Measurements from ENCODE around the gene SLC28A1.

SLC28A1 gene

GRCh38 chr15:84988909-84989644, 104.6 kb downstream of the SLC28A1 start:
- TF ChIP-seq, protein P1, sequence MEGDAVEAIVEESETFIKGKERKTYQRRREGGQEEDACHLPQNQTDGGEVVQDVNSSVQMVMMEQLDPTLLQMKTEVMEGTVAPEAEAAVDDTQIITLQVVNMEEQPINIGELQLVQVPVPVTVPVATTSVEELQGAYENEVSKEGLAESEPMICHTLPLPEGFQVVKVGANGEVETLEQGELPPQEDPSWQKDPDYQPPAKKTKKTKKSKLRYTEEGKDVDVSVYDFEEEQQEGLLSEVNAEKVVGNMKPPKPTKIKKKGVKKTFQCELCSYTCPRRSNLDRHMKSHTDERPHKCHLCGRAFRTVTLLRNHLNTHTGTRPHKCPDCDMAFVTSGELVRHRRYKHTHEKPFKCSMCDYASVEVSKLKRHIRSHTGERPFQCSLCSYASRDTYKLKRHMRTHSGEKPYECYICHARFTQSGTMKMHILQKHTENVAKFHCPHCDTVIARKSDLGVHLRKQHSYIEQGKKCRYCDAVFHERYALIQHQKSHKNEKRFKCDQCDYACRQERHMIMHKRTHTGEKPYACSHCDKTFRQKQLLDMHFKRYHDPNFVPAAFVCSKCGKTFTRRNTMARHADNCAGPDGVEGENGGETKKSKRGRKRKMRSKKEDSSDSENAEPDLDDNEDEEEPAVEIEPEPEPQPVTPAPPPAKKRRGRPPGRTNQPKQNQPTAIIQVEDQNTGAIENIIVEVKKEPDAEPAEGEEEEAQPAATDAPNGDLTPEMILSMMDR (IDR thresholded peaks at IDR 0.05; ENCODE audit: borderline replicate concordance, extremely low read depth, low read length, poor library complexity, severe bottlenecking) = no peak
- TF ChIP-seq EZH2 (IDR thresholded peaks at IDR 0.05; ENCODE audit: borderline replicate concordance, low read depth, low read length, severe bottlenecking) = no peak
- no peaks in the 10 kb centered on the region; the same call in 1 of the 2 replicates for H3K79me2 ChIP-seq (ENCODE audit: insufficient read depth, low read length)

GRCh38 chr15:84990507-84990906, 106.0 kb downstream of the SLC28A1 start:
- Histone ChIP-seq H4K20me1 (ENCODE audit: insufficient read depth, low read length) (peaks cover 7% of the 10 kb centered on the region; the same call in 1 of the 2 replicates), H3K9me3 (ENCODE audit: insufficient read depth, low read length, severe bottlenecking) (no peaks in the 10 kb centered on the region), H3K9ac (ENCODE audit: low read depth, low read length) (no peak overlapping the region), H3K36me3 (ENCODE audit: insufficient read depth, low read length) (no peaks in the 10 kb centered on the region), H3K27me3 (ENCODE audit: insufficient read depth, low read length, poor library complexity) (no peaks in the 10 kb centered on the region), H2AFZ (ENCODE audit: low read depth, low read length) (no peak overlapping the region), H3K27ac (ENCODE audit: low read length) (no peak overlapping the region), H3K4me3 (ENCODE audit: low read depth in 1 of 2, low read length in 2 of 2) (no peak overlapping the region), H3K79me2 (ENCODE audit: insufficient read depth, low read length) (no peaks in the 10 kb centered on the region; the same call in 1 of the 2 replicates), H3K4me1 (ENCODE audit: insufficient read depth, low read length) (no peaks in the 10 kb centered on the region), H3K4me2 (ENCODE audit: insufficient read depth, low read length) (no peak overlapping the region)
- TF ChIP-seq, protein P1 (IDR thresholded peaks at IDR 0.05; ENCODE audit: borderline replicate concordance, extremely low read depth, low read length, poor library complexity, severe bottlenecking) = no peak
- TF ChIP-seq EZH2 (IDR thresholded peaks at IDR 0.05; ENCODE audit: borderline replicate concordance, low read depth, low read length, severe bottlenecking) = no peak
- DNase-seq = no peak
- no peak for ATAC-seq (ENCODE audit: insufficient read depth, low read depth)

More at GRCh38 chr15:84988909-84989644, 104.6 kb downstream of the SLC28A1 start:
- DNase-seq (no peak), ATAC-seq (ENCODE audit: insufficient read depth, low read depth) (no peak)
- no peaks in the 10 kb centered on the region for H3K9me3 ChIP-seq (ENCODE audit: insufficient read depth, low read length, severe bottlenecking)
- H2AFZ ChIP-seq (ENCODE audit: low read depth, low read length) = no peak overlapping the region
- H3K4me2 ChIP-seq (ENCODE audit: insufficient read depth, low read length) = no peak overlapping the region
- H3K9ac ChIP-seq (ENCODE audit: low read depth, low read length) = no peak overlapping the region
- no peak overlapping the region for H3K27ac ChIP-seq (ENCODE audit: low read length)
- no peaks in the 10 kb centered on the region for H3K4me1 ChIP-seq (ENCODE audit: insufficient read depth, low read length)
- no peak overlapping the region for H3K4me3 ChIP-seq (ENCODE audit: low read depth in 1 of 2, low read length in 2 of 2)
- H4K20me1 ChIP-seq (ENCODE audit: insufficient read depth, low read length) = peaks cover 7% of the 10 kb centered on the region; the same call in 1 of the 2 replicates
- no peaks in the 10 kb centered on the region for H3K27me3 ChIP-seq (ENCODE audit: insufficient read depth, low read length, poor library complexity)
- no peaks in the 10 kb centered on the region for H3K36me3 ChIP-seq (ENCODE audit: insufficient read depth, low read length)

DNA sequence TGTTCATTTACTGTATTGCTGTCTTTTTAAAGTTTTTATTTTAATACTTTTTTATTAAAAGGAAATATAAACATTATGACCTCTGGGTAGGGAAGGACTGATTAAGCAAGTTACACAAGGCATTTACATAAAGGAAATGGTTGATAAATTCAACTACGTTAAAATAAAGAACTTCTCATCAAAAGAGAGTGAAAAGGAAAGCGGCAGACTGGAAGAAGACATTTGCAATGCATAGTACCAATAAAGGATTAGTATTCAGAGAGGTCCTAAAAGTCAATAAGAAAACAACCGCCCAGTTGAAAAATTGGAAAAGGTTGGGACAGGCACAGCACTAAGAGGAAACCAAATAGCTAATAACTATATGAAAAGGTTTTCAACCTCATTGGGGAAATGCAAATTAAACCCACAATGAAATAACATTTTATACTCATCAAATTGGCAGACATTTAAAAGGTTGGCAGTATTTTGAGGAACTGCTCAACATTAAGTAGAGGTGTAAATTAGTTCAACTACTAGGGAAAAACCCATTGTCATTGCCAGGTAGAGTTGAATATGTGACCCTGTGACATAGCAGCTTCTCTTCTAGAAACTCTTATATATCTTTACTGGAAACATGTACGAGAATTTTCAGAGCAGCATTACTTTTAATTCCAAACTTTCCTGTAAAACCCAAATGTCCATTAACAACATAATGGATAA, 106.7 kb downstream of the SLC28A1 start:
- Histone ChIP-seq H2AFZ (ENCODE audit: low read depth, low read length) (no peak overlapping the region), H3K4me1 (ENCODE audit: insufficient read depth, low read length) (no peaks in the 10 kb centered on the region), H3K27me3 (ENCODE audit: insufficient read depth, low read length, poor library complexity) (no peaks in the 10 kb centered on the region), H4K20me1 (ENCODE audit: insufficient read depth, low read length) (peaks cover 7% of the 10 kb centered on the region; the same call in 1 of the 2 replicates), H3K9ac (ENCODE audit: low read depth, low read length) (no peak overlapping the region), H3K4me3 (ENCODE audit: low read depth in 1 of 2, low read length in 2 of 2) (no peak overlapping the region), H3K4me2 (ENCODE audit: insufficient read depth, low read length) (no peak overlapping the region), H3K9me3 (ENCODE audit: insufficient read depth, low read length, severe bottlenecking) (no peaks in the 10 kb centered on the region), H3K36me3 (ENCODE audit: insufficient read depth, low read length) (no peaks in the 10 kb centered on the region), H3K27ac (ENCODE audit: low read length) (no peak overlapping the region), H3K79me2 (ENCODE audit: insufficient read depth, low read length) (no peaks in the 10 kb centered on the region; the same call in 1 of the 2 replicates)
- TF ChIP-seq EZH2 (IDR thresholded peaks at IDR 0.05; ENCODE audit: borderline replicate concordance, low read depth, low read length, severe bottlenecking) = no peak
- TF ChIP-seq, protein P1 (IDR thresholded peaks at IDR 0.05; ENCODE audit: borderline replicate concordance, extremely low read depth, low read length, poor library complexity, severe bottlenecking) = no peak
- DNase-seq (no peak), ATAC-seq (ENCODE audit: insufficient read depth, low read depth) (no peak)

Measured in DND-41 (cell line).